K562 (cell line): ENCODE data around the gene KNOP1. TPM values are rescaled to one million over a fixed set of nuclear protein-coding genes. Genes with fewer than 3 reads are reported as not detected.

Experiments used
- ATAC-seq: fragments of 200-7000 bp; cut with Tn5 transposase; 3 replicates; pipeline ENCODE4 v1.9.1; 2020; ENCODE audit warnings: moderate library complexity
- BruUV-seq: library from RNA; stranded (reverse); fragments of 400-500 nt; replicated peaks from 2 replicates; lab custom pipeline; 2021; lab: Mats Ljungman, UMichigan
- CTCF ChIA-PET: fragments of 300-600 bp; formaldehyde crosslinking; extraction: SDS; loops from one replicate; lab custom pipeline; 2021; ENCODE audit warnings: low intra/inter-chr PET ratio; lab: Yijun Ruan, JAX
- POLR2A ChIA-PET: fragments of 300-600, 350-650 bp; sonication (Branson Sonifier 250); formaldehyde crosslinking; extraction: SDS; loops from one replicate; lab custom pipeline; 2021; ENCODE audit warnings: antibody characterized with exemption, inconsistent platforms; lab: Yijun Ruan, JAX
- DNase-seq, 4 experiments: peaks; one replicate each; pipeline versions ENCODE4 v3.0.0 to v3.0.0-alpha.2; 2011 to 2018; ENCODE audit warnings: low spot score in 3 of 4, mixed read lengths in 3 of 4; ENCODE audit errors: extremely low read depth in 1 of 4
- FAIRE-seq: peaks from 2 replicates; lab custom pipeline; 2011; peaks lifted over from hg19 to GRCh38; lab: Jason Lieb, UNC
- H2AFZ ChIP-seq: 2 replicates; pipeline ENCODE4 v1.6.0; 2011; ENCODE audit warnings: low read depth, low read length, control low read depth, inconsistent platforms
- H3K27ac ChIP-seq: fragments of 200-600 bp; 3 replicates; pipeline ENCODE4 v1.8.0; 2011; ENCODE audit warnings: low read depth, mild to moderate bottlenecking, control low read depth, inconsistent platforms, low read length, moderate library complexity, mixed read lengths; ENCODE audit errors: extremely low read depth
- H3K27me3 ChIP-seq, 2 experiments: fragments of 300-600 bp in 1 of 2; 2 replicates in 1 of 2; 3 replicates in 1 of 2; pipeline versions ENCODE4 v1.6.0 to v1.8.0; 2011; ENCODE audit warnings: inconsistent platforms in 2 of 2, low read length in 2 of 2, mild to moderate bottlenecking in 1 of 2, mixed read lengths in 1 of 2, moderate library complexity in 1 of 2; ENCODE audit not compliant: control insufficient read depth in 2 of 2, insufficient read depth in 2 of 2
- H3K36me3 ChIP-seq: fragments of 300-600 bp; 3 replicates; pipeline ENCODE4 v1.8.0; 2011; ENCODE audit warnings: mild to moderate bottlenecking, low read length, inconsistent platforms; ENCODE audit not compliant: control insufficient read depth, insufficient read depth
- H3K4me1 ChIP-seq, 2 experiments: fragments of 200-600 bp in 1 of 2; replicated peaks in 1 of 2; 2 replicates in 1 of 2; 3 replicates in 1 of 2; pipeline versions ENCODE4 v1.5.1 to v1.8.0; 2011; ENCODE audit warnings: inconsistent platforms in 2 of 2, low read length in 2 of 2, mild to moderate bottlenecking in 1 of 2, mixed read lengths in 1 of 2, moderate library complexity in 1 of 2; ENCODE audit not compliant: control insufficient read depth in 2 of 2, insufficient read depth in 2 of 2
- H3K4me2 ChIP-seq: 2 replicates; pipeline ENCODE4 v1.6.1; 2011; ENCODE audit warnings: low read length, control low read depth, inconsistent platforms, mixed read lengths; ENCODE audit not compliant: insufficient read depth
- H3K4me3 ChIP-seq: fragments of 200-600 bp; sonication (generic), shearing (Covaris generic); 2 replicates; pipeline ENCODE4 v1.5.1; 2016; ENCODE audit warnings: control low read depth, inconsistent platforms
- H3K79me2 ChIP-seq: fragments of 200-600 bp; 3 replicates; pipeline ENCODE4 v1.8.0; 2011; ENCODE audit warnings: low read length, inconsistent platforms; ENCODE audit not compliant: control insufficient read depth, insufficient read depth
- H3K9ac ChIP-seq, 2 experiments: 2 replicates each; pipeline versions ENCODE4 v1.6.0 to v1.6.1; 2011; ENCODE audit warnings: low read depth in 2 of 2, low read length in 2 of 2, control low read depth in 1 of 2, inconsistent platforms in 1 of 2, mild to moderate bottlenecking in 1 of 2, mixed read lengths in 1 of 2; ENCODE audit not compliant: insufficient read depth in 1 of 2
- H3K9me1 ChIP-seq: one replicate; pipeline ENCODE4 v1.6.0; 2011; ENCODE audit warnings: inconsistent platforms, mild to moderate bottlenecking, low read length, moderate library complexity; ENCODE audit not compliant: control insufficient read depth, insufficient read depth
- H3K9me3 ChIP-seq: replicated peaks from 2 replicates; pipeline ENCODE4 v1.5.1; 2011; ENCODE audit warnings: low read depth, low read length, inconsistent platforms; ENCODE audit not compliant: control insufficient read depth, insufficient read depth
- H4K20me1 ChIP-seq: replicated peaks from 2 replicates; pipeline ENCODE4 v1.6.1; 2011; ENCODE audit warnings: low read length, inconsistent platforms, mixed read lengths; ENCODE audit not compliant: control insufficient read depth, insufficient read depth
- E2F5 ChIP-seq: sonication (generic); formaldehyde crosslinking; IDR thresholded peaks from 2 replicates; pipeline ENCODE4 v1.8.0; 2022; ENCODE audit warnings: mild to moderate bottlenecking, missing genetic modification reagents
- MBD2 ChIP-seq: sonication (generic); IDR thresholded peaks from 2 replicates; pipeline ENCODE4 v1.6.1; 2016; ENCODE audit warnings: low read depth, borderline replicate concordance
- MTA2 ChIP-seq: fragments of 450-650 bp; IDR thresholded peaks from 2 replicates; pipeline ENCODE4 v1.6.1; 2016; ENCODE audit warnings: low read depth
- SAP30 ChIP-seq: fragments of 200-600 bp; sonication (generic); IDR thresholded peaks from 2 replicates; pipeline ENCODE4 v1.6.1; 2012; ENCODE audit warnings: borderline replicate concordance, low read depth, mild to moderate bottlenecking, moderate library complexity, low read length, control low read depth, inconsistent platforms; ENCODE audit not compliant: insufficient read depth, poor library complexity, severe bottlenecking
- SIN3A ChIP-seq, 2 experiments: fragments of 150-350 bp in 1 of 2; IDR thresholded peaks; 2 replicates each; pipeline ENCODE4 v1.6.1; 2011 to 2016; ENCODE audit warnings: borderline replicate concordance in 2 of 2, low read depth in 2 of 2, low read length in 2 of 2, mild to moderate bottlenecking in 2 of 2, moderate library complexity in 2 of 2; ENCODE audit not compliant: control insufficient read depth in 1 of 2
- SIX5 ChIP-seq, 2 experiments: IDR thresholded peaks; 2 replicates each; pipeline ENCODE4 v1.6.1; 2011; ENCODE audit warnings: low read length in 2 of 2, borderline replicate concordance in 1 of 2, low read depth in 1 of 2, mild to moderate bottlenecking in 1 of 2, moderate library complexity in 1 of 2; ENCODE audit not compliant: insufficient read depth in 1 of 2
- SMAD2 ChIP-seq: fragments of 150-350 bp; IDR thresholded peaks from 2 replicates; pipeline ENCODE4 v1.6.1; 2014; ENCODE audit warnings: low read depth, mild to moderate bottlenecking, low read length
- SMARCA5 ChIP-seq: fragments of 450-650 bp; IDR thresholded peaks from 2 replicates; pipeline ENCODE4 v1.6.1; 2016
- SUPT5H ChIP-seq: fragments of 450-650 bp; IDR thresholded peaks from 2 replicates; pipeline ENCODE4 v1.6.1; 2016
- TAF1 ChIP-seq: IDR thresholded peaks from 2 replicates; pipeline ENCODE4 v1.6.1; 2011; ENCODE audit warnings: mild to moderate bottlenecking, low read length, moderate library complexity; ENCODE audit not compliant: insufficient read depth, control insufficient read depth, severe bottlenecking; ENCODE audit errors: extremely low read depth
- TCF7 ChIP-seq: sonication (generic); IDR thresholded peaks from 2 replicates; pipeline ENCODE4 v1.6.1; 2016; ENCODE audit warnings: antibody characterized with exemption, borderline replicate concordance
- U2AF1 ChIP-seq: fragments of 200-400 bp; formaldehyde crosslinking; optimal IDR thresholded peaks from 2 replicates; pipeline ENCODE3; 2017; ENCODE audit warnings: mild to moderate bottlenecking, low read depth, low read length, moderate library complexity
- VEZF1 ChIP-seq: fragments of 200-800 bp; sonication (Bioruptor generic); IDR thresholded peaks from 2 replicates; pipeline ENCODE4 v1.6.1; 2017; ENCODE audit warnings: missing genetic modification characterization, missing compliant biosample characterization
- ZNF165 ChIP-seq: fragments of 250-450 bp; sonication (Bioruptor Pico); IDR thresholded peaks from 2 replicates; pipeline ENCODE4 v1.4.0; 2020; ENCODE audit warnings: borderline replicate concordance
- ZNF609 ChIP-seq: sonication (generic); formaldehyde crosslinking; IDR thresholded peaks from 2 replicates; pipeline ENCODE4 v1.8.1; 2023; ENCODE audit warnings: missing genetic modification reagents, mild to moderate bottlenecking, borderline replicate concordance
- WGBS: fragments of 100-300 bp; shearing (Covaris generic); methylation state at CpG from one replicate; pipeline ENCODE4 v1.1.6; 2016; ENCODE audit warnings: low coverage, mixed read lengths; ENCODE audit not compliant: insufficient coverage; ENCODE audit errors: missing lambda C conversion rate; 5-methylcytosine and 5-hydroxymethylcytosine counted together
- in situ Hi-C: fragments of 300-500 bp; cut with MboI; formaldehyde crosslinking; loops from 4 replicates; pipeline ENCODE4 v1.15.0; 2018; ENCODE audit warnings: inconsistent platforms, mixed read lengths
- intact Hi-C: fragments of 100-400 bp; cut with micrococcal nuclease; formaldehyde crosslinking; loops from 2 replicates; pipeline ENCODE4 v1.14.2; 2022
- polyA plus RNA-seq, 8 experiments: library from polyadenylated mRNA; depleted of rRNA in 4 of 8; stranded (reverse) in 5 of 8; unstranded in 3 of 8; fragments of >200 nt; fragmentation: Nextera tagmentation in 2 of 8; fragmentation: Illumina TruSeq in 1 of 8; extraction: Ambion mirVana in 2 of 8; extraction: Trizol in 1 of 8; gene quantifications; 2 replicates each; pipeline versions ENCODE4 v1.2.1 to v1.2.3, GENCODE V29; 2011 to 2014; ENCODE audit warnings: inconsistent platforms in 1 of 8, missing spikeins in 1 of 8
- total RNA-seq, 7 experiments: library from RNA; depleted of rRNA in 6 of 7; stranded (reverse); fragments of >200 nt in 6 of 7; fragmentation: Illumina TruSeq in 2 of 7; extraction: Trizol in 2 of 7; gene quantifications; 2 replicates each; pipeline versions ENCODE4 v1.2.1 to v1.2.3, GENCODE V29; 2011 to 2021; ENCODE audit warnings: low replicate concordance in 1 of 7

KNOP1 gene
- total and polyA plus RNA-seq, 9 of the 15 experiments (the other 6 are each of a cell fraction or from before 2014, with no cell fraction given) = 22.4 to 57.6 (median 39.3) TPM

GRCh38 chr16:19749571-19750080, 31.6 kb upstream of the KNOP1 start:
- Histone ChIP-seq H3K9me1 (no peaks in the 10 kb centered on the region), H3K36me3 (no peaks in the 10 kb centered on the region), H3K79me2 (no peaks in the 10 kb centered on the region), H3K4me2 (no peak overlapping the region), H2AFZ (no peak overlapping the region), H3K27me3 (no peaks in the 10 kb centered on the region), H3K9me3 (no peaks in the 10 kb centered on the region), H3K4me1 (peaks cover 4 to 10% of the 10 kb centered on the region in 2 experiments; a peak in 3 of 5 replicates), H3K27ac (no peak overlapping the region), H3K9ac (no peak overlapping the region), H4K20me1 (no peaks in the 10 kb centered on the region), H3K4me3 (no peak overlapping the region)
- no TSS peak for BruUV-seq
- ChIA-PET POLR2A (interaction anchor here (0.7 to 0.8 kb wide), 2 partner anchors 9 kb away, joined by 3 read pairs; no protein-coding TSS in a partner anchor), CTCF (no interaction called here)
- intact Hi-C loops = no loop called here
- ATAC-seq (no peak), DNase-seq (no peak), FAIRE-seq (no peak)
- WGBS = 61% methylated on average over 4 of the region's 4 CpGs
- in situ Hi-C loops = no loop called here
- no peak for TF ChIP-seq SIN3A (IDR thresholded peaks at IDR 0.05; ENCODE audit: borderline replicate concordance in 2 of 2, control insufficient read depth in 1 of 2, low read depth in 2 of 2, low read length in 2 of 2)
- no peak for TF ChIP-seq ZNF609 (CRISPR knock-in tag)
- no peak for TF ChIP-seq E2F5 (CRISPR knock-in tag)
- no peak for TF ChIP-seq U2AF1
- no peak for TF ChIP-seq SAP30
- TF ChIP-seq TCF7 = no peak
- no peak for TF ChIP-seq TAF1
- TF ChIP-seq MTA2 = no peak
- no peak for TF ChIP-seq VEZF1 (CRISPR knock-in tag)
- no peak for TF ChIP-seq MBD2
- no peak for TF ChIP-seq SUPT5H
- no peak for TF ChIP-seq SMAD2
- no peak for TF ChIP-seq SIX5 (IDR thresholded peaks at IDR 0.05; ENCODE audit: borderline replicate concordance in 1 of 2, insufficient read depth in 1 of 2, low read depth in 1 of 2, low read length in 2 of 2)
- no peak for TF ChIP-seq ZNF165
- no peak for TF ChIP-seq SMARCA5
